HG03139 (cell line): ENCODE results near the gene DMTF1.

ENCODE experiments used
- ATAC-seq: cut with Tn5 transposase; IDR thresholded peaks from one replicate; pipeline ENCODE4 v1.9.1; 2021; ENCODE audit not compliant: unreplicated experiment

The DMTF1 gene

GRCh38 chr7:87144173-87144657 is 8.0 kb upstream of the DMTF1 start:
- peak; percentile 95 for ATAC-seq

DNA sequence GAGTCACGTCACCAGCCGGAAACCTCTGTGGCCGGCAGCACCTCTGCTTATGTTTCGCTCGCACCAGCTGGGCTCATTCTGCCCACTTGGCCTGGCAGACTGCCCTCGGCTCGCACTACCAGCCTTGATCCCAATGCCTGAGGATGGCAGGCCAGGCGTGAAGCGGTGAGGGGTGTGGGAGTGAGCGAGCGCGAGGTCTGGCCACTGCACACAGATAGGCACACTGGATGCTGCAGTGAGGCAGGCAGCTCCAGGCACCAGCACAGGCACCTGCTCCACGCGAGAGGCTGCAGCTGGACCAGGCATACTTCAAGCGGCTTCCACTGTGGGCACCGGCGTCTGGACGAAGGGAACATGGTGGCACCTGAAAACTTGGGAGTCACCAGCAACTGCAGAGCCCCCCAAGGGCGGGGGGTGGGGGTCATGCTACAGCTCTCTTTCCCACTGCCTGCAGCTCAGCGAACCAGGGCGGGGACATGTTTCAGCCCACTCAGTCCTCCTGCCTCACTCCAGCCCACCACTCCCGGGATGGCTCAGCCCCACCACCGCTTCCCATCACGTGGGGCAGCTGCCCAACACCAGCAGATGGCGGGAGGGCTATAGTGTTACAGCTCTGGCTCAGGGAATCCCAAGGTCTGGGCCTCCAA is 5.4 kb upstream of the DMTF1 start:
- no peak for ATAC-seq

GRCh38 chr7:87147500-87147899 is 4.8 kb upstream of the DMTF1 start:
- ATAC-seq: no peak

GRCh38 chr7:87148332-87148955 is 3.8 kb upstream of the DMTF1 start:
- ATAC-seq: no peak

DNA sequence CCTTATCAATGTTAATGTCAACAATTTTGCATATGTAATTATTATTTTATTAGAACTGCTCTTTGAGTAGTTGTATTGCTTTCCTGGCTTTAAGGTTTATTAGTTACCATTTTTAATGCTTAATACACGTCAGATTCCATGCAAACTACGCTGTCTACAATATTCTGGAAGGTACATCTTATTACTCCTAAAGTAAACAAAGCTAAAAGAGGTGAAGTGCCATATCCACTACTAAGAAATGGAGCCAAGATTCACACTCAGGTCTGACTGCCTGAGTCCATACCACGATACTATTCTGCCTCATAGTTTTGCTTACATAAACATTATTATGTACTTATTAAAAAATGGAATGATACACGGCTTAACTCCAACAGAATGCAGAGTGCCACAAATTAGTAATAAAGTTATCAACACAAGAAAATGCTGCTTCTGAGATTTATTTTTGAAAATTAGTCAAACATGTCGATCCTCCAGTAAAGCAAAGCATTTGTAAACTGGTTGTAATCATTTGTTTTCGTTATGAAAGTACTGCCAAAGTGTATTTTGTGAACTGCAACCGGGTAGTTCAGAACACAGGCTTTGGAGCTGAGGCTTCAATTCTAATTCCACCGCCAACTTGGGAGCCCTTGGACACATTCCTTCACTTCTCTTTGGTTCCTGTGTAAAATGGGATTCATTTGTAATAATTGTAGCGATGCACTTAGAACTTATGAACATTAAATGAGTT is 1.1 kb upstream of the DMTF1 start:
- no peak for ATAC-seq

DNA sequence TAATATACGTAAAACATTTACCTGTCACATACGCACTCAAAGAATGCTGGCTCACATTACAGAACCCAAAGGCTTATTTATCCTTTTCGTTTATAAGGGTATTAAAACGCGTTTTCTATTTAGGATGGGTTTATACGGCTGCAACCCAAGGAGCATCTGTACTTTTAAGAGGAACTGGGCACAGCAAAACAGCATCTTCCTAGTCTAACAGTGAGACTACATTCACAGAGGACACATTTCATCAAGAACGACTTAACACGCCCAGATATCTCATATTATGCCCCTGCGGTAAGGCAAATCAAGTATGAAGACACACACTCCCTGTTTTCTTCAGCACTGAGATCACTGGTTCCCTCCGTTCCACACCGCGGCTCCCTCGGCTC is 533 bp upstream of the DMTF1 start:
- ATAC-seq: peak; percentile 1

DNA sequence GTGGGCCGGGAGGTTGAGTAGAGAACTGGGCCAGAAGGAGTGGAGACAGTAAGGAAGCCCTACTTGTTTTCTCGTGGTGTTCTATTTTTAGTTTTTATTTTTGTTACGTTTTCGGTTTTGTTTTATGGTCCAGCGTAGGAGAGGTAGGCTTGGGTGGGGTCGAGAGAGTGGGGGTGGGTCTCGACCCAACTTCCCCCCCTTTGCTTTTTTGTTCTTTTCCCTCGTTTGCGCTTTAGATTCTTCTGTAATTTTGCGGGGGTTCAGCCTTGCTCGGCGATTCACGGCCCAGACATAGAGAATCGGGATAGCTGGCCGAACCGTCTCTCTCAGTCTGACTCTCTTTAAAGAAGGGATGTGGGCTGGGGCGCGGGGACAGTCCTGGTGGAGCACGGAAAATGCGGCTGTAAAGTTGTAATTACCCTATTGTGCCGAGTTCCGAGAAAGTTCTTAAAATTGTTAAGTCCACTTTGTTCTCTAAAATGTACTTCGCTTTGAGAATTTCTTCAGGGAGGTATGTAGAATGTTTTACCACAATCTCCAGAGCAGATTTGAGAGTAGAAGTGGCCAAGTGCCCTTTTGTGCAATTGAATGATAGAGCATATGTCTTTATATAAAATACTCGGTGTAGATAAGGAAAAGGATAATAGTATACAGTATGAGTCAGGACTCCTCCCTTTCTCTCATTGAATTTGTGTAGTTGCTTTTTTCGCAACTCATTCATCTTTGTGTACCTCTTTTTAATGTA is 816 bp downstream of the DMTF1 start:
- peak; percentile 7 for ATAC-seq

DNA sequence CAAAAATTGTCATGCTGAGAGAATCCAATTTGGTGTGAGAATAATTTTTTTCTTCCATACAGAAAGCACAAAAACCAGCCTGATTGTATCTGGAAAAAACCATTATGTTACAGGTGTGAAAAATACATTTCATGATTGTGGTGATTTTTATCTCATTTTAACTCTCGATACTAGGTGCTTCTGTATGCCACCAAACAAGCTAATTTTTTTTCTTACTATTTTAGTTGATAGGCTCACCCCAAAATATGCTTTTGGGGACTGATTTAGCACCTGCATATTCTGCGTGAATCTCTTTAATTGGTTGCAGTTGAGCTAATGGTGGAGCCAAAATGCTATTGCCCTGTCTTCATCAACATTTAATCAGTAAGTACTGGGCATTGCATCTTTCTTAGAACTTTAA is 1.9 kb downstream of the DMTF1 start:
- ATAC-seq: no peak

- no peak for ATAC-seq
Observed at GRCh38 chr7:87154569-87154968, 2.3 kb downstream of the DMTF1 start.

DNA sequence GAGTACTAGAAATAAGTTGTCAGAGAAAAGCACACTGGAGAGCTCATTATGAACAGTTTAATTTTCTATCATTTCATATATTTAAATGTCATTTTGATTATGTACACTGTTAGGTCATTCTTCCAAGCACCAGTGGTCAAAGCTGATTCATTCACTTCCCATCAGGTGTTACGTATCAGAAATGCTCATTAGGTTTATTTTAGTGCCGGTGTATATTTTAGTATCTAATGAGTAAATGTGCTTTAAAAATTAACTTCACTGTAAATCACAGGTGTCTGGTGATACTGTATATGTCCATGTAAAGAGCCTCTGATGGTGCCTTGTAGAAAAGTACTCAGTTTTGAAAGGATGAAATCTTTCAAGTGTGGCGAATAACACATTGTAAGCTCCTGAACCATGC is 3.5 kb downstream of the DMTF1 start:
- ATAC-seq: no peak

DNA sequence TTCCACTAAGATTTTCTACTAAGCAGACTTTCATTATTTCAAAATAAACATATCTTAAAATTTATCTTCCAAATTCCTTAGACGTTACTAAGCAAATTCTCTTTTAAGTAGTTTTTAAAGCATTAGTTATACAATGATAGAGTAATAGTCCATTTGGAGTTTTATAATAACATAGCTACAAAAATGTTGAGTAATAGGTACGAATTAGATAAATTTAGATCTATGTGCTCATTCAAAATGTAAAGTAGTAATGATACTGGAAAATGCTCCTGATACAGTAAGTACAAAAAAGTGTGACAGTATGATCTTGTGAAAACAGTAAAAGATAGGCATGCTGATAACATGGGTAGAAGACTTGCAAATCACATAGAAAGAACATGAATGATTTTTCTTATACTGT is 4.5 kb downstream of the DMTF1 start:
- no peak for ATAC-seq

DNA sequence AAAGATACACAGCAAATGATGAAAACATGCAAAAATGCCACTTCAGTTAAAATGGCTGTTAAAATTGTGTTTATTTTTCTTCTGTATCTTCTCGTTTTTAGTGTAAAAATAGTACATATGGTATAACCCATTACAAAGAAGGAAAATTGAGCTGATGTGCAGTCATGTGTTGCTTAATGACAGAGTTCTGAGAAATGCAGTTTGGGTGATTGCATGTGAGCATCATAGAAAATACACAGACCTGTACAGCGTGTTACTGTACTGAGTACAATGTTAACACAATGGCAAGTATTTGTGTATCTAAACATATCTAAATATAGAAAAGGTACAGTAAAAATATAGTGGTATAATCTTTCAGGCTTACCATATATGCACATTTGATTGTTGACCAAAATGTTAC is 7.3 kb downstream of the DMTF1 start:
- ATAC-seq: no peak

GRCh38 chr7:87164433-87164832 is 12.2 kb downstream of the DMTF1 start:
- no peak for ATAC-seq

DNA sequence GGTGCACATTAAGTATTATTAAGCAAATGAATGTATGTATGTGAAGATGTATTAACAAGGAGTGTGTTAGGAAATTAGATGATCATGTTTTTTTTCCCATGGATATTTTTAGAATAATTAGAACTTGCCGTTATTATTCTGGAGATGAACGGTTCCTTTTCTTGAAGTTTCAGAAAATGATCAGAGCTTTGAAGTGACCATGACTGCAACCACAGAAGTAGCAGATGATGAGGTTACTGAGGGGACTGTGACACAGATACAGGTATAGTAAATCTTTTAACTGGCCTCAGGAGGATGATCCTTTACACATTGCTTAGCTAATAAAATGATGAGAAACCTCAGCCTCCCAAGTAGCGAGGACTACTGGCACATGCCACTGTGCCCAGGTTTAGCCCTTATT is 18.6 kb downstream of the DMTF1 start:
- ATAC-seq: no peak

DNA sequence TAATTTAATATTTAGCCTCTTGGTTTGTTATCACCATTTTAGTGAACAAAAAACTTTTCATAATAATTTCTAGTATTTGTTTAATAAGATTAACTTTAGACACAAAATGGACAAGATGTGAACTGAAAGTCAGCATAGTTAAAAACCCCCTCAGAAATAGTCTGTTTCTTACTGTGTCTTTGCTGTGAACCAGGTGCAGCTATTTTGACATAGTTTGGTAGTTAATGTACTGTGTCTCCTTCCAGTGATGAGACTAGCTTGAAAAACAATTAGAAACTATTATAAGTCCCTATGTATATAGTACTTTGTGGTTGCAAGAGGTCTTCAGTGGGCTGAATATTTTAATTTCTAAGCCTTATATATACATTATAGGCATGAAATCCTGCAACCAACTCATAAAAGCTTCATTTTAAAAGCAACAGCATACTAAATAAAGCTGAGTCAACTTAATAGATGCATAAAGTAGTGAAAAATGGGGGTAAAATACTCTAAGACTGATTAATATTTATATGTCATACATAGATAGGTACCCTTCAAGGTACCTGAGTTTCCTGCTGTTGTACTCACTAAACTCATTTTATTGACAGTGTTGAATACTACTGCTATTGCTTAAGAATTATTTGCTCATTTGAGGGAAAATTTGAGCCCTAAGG is 19.2 kb downstream of the DMTF1 start:
- ATAC-seq: no peak

DNA sequence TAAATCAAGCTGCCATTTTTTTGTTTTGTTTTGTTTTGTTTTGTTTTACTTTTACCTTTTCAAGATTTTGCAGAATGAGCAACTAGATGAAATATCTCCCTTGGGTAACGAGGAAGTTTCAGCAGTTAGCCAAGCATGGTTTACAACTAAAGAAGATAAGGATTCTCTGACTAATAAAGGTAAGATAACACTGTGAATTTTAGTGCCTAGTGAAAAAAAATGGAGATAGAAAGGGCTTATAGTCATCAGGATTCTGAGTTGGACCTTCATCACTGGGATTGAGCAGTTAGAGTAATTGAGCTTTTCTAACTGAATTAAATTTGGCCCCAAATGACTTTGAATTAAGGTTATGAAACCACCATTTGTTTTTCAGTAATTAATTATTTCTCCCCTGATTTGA is 21.2 kb downstream of the DMTF1 start:
- ATAC-seq: no peak

GRCh38 chr7:87178320-87178719 is 26.1 kb downstream of the DMTF1 start:
- ATAC-seq: no peak

- no peak for ATAC-seq
Observed at GRCh38 chr7:87179180-87179579, 26.9 kb downstream of the DMTF1 start.

DNA sequence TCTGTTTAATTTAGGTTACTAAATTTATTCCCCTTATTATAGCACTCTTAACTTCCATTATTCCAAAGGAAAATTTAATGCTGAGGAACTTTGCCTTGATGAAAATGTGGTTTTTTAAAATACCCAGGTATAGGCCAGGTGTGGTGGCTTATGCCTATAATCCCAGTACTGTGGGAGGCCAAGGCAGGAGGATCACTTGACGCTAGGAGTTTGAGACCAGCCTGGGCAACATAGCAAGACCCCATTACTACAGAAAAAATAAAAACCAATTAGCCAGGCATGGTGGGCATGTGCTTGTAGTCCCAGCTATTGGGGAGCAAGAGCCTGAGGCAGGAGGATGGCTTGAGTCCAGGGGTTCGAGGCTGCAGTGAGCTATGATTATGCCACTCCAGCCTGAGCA is 34.9 kb downstream of the DMTF1 start:
- ATAC-seq: no peak

DNA sequence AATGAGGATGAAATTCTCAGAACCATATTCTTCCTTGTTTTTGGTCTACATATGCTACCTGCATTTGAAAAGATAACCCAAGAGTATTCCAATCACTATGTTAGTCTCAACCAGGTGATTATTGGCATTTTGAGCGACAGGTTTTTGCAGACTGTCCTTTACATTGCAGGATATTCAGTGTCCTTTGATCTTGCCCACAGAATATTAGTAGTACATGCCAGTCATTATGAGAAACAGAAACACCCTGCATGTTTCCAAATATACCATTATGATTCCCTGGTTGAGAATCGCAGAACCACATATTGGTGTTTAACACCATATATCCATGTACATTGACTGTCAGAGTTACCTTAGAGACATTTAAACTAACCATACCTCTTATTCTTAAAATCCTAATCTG is 36.7 kb downstream of the DMTF1 start:
- no peak for ATAC-seq

DNA sequence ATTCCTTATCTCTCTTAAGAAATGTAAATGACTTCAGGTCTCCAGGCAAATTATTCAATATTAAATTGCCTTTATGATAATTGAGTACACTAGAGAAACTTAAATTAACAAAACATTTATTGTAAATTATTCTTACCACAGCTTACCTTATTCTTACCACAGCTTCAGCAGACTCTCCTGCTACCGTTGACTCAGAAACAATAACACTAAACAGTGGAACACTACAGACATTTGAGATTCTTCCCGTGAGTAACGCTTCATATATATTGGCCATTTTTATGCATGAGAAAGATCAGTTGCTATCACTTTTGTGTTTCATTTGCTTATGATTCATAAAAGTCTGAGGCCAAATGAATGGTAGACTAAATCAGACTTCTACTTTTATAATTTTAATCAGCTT is 38.5 kb downstream of the DMTF1 start:
- ATAC-seq: no peak
